H9 (cell line): ENCODE measurements around the gene S100A2. TPM values are rescaled to one million over a fixed set of nuclear protein-coding genes. Genes with fewer than 3 reads are reported as not detected.
"Not testable (repeated sequence)": the region's sequence is repeated elsewhere in the genome, so short reads cannot be mapped to it uniquely, and the experiment has no call there.

Experiments used
- DNase-seq: peaks from one replicate; pipeline ENCODE4 v3.0.0-alpha.2; 2017
- H2AFZ ChIP-seq: one replicate; pipeline ENCODE4 v1.6.1; 2013; ENCODE audit warnings: mild to moderate bottlenecking, low read length, control low read depth, moderate library complexity
- H2AK5ac ChIP-seq: 2 replicates; pipeline ENCODE4 v1.6.1; 2013; ENCODE audit warnings: low read length, control low read depth, mixed read lengths; ENCODE audit not compliant: insufficient read length
- H2BK120ac ChIP-seq: one replicate; pipeline ENCODE4 v1.6.1; 2013; ENCODE audit warnings: low read depth, mild to moderate bottlenecking, low read length, control low read depth, inconsistent platforms; ENCODE audit not compliant: poor library complexity, severe bottlenecking
- H2BK12ac ChIP-seq: 2 replicates; pipeline ENCODE4 v1.6.1; 2013; ENCODE audit warnings: low read length, control low read depth, mixed read lengths, low read depth; ENCODE audit not compliant: insufficient read length
- H2BK15ac ChIP-seq: 2 replicates; pipeline ENCODE4 v1.6.1; 2013; ENCODE audit warnings: low read depth, low read length, control low read depth
- H2BK20ac ChIP-seq: one replicate; pipeline ENCODE4 v1.6.1; 2013; ENCODE audit warnings: low read depth, mild to moderate bottlenecking, low read length, control low read depth, inconsistent platforms; ENCODE audit not compliant: poor library complexity, severe bottlenecking
- H2BK5ac ChIP-seq: 2 replicates; pipeline ENCODE4 v1.6.1; 2013; ENCODE audit warnings: low read length, control low read depth, mixed read lengths; ENCODE audit not compliant: insufficient read length
- H3K14ac ChIP-seq: 2 replicates; pipeline ENCODE4 v1.6.1; 2013; ENCODE audit warnings: low read length, control low read depth; ENCODE audit not compliant: insufficient read depth
- H3K18ac ChIP-seq: 2 replicates; pipeline ENCODE4 v1.6.1; 2013; ENCODE audit warnings: low read depth, mild to moderate bottlenecking, mixed read lengths, low read length, control low read depth; ENCODE audit not compliant: insufficient read length
- H3K23ac ChIP-seq: 2 replicates; pipeline ENCODE4 v1.6.1; 2013; ENCODE audit warnings: low read length, control low read depth, mixed read lengths, low read depth; ENCODE audit not compliant: insufficient read length
- H3K23me2 ChIP-seq: 2 replicates; pipeline ENCODE4 v1.6.1; 2013; ENCODE audit warnings: low read depth, mild to moderate bottlenecking, mixed read lengths, low read length, control low read depth; ENCODE audit not compliant: insufficient read length, poor library complexity, severe bottlenecking
- H3K27ac ChIP-seq: 2 replicates; pipeline ENCODE4 v1.5.1; 2013; ENCODE audit warnings: low read length, control low read depth, mixed read lengths, low read depth; ENCODE audit not compliant: insufficient read length
- H3K27me3 ChIP-seq: 2 replicates; pipeline ENCODE4 v1.6.1; 2013; ENCODE audit warnings: low read length, control low read depth, inconsistent platforms; ENCODE audit not compliant: insufficient read depth
- H3K4ac ChIP-seq: 2 replicates; pipeline ENCODE4 v1.6.1; 2013; ENCODE audit warnings: low read depth, mild to moderate bottlenecking, control low read depth, inconsistent platforms, low read length, moderate library complexity
- H3K4me1 ChIP-seq: 2 replicates; pipeline ENCODE4 v1.6.1; 2013; ENCODE audit warnings: low read length, control low read depth, inconsistent platforms; ENCODE audit not compliant: insufficient read depth
- H3K4me2 ChIP-seq: 2 replicates; pipeline ENCODE4 v1.6.1; 2013; ENCODE audit warnings: low read length, control low read depth, mixed read lengths; ENCODE audit not compliant: insufficient read length, insufficient read depth
- H3K56ac ChIP-seq: 2 replicates; pipeline ENCODE4 v1.6.1; 2013; ENCODE audit warnings: low read depth, mild to moderate bottlenecking, mixed read lengths, low read length, control low read depth; ENCODE audit not compliant: insufficient read length
- H3K79me1 ChIP-seq: 2 replicates; pipeline ENCODE4 v1.6.1; 2013; ENCODE audit warnings: low read depth, mild to moderate bottlenecking, moderate library complexity, low read length, control low read depth, inconsistent platforms; ENCODE audit not compliant: insufficient read depth, poor library complexity, severe bottlenecking
- H3K79me2 ChIP-seq: 2 replicates; pipeline ENCODE4 v1.6.1; 2013; ENCODE audit warnings: low read length, control low read depth, inconsistent platforms; ENCODE audit not compliant: insufficient read depth
- H3K9ac ChIP-seq: 2 replicates; pipeline ENCODE4 v1.6.1; 2013; ENCODE audit warnings: low read length, control low read depth, mixed read lengths; ENCODE audit not compliant: insufficient read length; ENCODE audit errors: extremely low read depth
- H3K9me3 ChIP-seq: one replicate; pipeline ENCODE4 v1.6.1; 2013; ENCODE audit warnings: low read depth, low read length, inconsistent platforms; ENCODE audit not compliant: control insufficient read depth
- H3T11ph ChIP-seq: one replicate; pipeline ENCODE4 v1.6.1; 2013; ENCODE audit warnings: mild to moderate bottlenecking, low read length, control low read depth, inconsistent platforms
- H4K20me1 ChIP-seq: one replicate; pipeline ENCODE4 v1.6.1; 2013; ENCODE audit not compliant: control insufficient read depth, insufficient read length, insufficient read depth
- H4K5ac ChIP-seq: 2 replicates; pipeline ENCODE4 v1.6.1; 2013; ENCODE audit warnings: low read depth, mild to moderate bottlenecking, mixed read lengths, low read length, control low read depth; ENCODE audit not compliant: insufficient read length
- H4K8ac ChIP-seq: replicated peaks from 2 replicates; pipeline ENCODE4 v1.6.1; 2013; ENCODE audit warnings: low read length, control low read depth, mixed read lengths, low read depth; ENCODE audit not compliant: insufficient read length
- H4K91ac ChIP-seq: 2 replicates; pipeline ENCODE4 v1.6.1; 2013; ENCODE audit warnings: low read depth, mild to moderate bottlenecking, moderate library complexity, mixed read lengths, low read length, control low read depth; ENCODE audit not compliant: insufficient read length
- H3K27ac Mint-ChIP-seq, 3 experiments: 2 replicates in 2 of 3; 3 replicates in 1 of 3; pipeline ENCODE4 v1.8.0; 2020 to 2021; ENCODE audit warnings: mixed read lengths in 3 of 3, mild to moderate bottlenecking in 1 of 3, moderate library complexity in 1 of 3
- H3K27me3 Mint-ChIP-seq: 2 replicates; pipeline ENCODE4 v1.8.0; 2021; ENCODE audit warnings: low read depth, mild to moderate bottlenecking, moderate library complexity, mixed read lengths
- H3K36me3 Mint-ChIP-seq, 3 experiments: 2 replicates in 2 of 3; 3 replicates in 1 of 3; pipeline ENCODE4 v1.8.0; 2020 to 2021; ENCODE audit warnings: low read depth in 3 of 3, mixed read lengths in 3 of 3; ENCODE audit not compliant: insufficient read depth in 1 of 3
- H3K4me1 Mint-ChIP-seq, 2 experiments: 2 replicates each; pipeline ENCODE4 v1.8.0; 2020; ENCODE audit warnings: mixed read lengths in 2 of 2
- H3K4me3 Mint-ChIP-seq, 2 experiments: 2 replicates in 1 of 2; 3 replicates in 1 of 2; pipeline ENCODE4 v1.8.0; 2020 to 2021; ENCODE audit warnings: mild to moderate bottlenecking in 2 of 2, mixed read lengths in 2 of 2, moderate library complexity in 1 of 2
- H3K9me3 Mint-ChIP-seq, 2 experiments: 2 replicates in 1 of 2; 3 replicates in 1 of 2; pipeline ENCODE4 v1.8.0; 2020; ENCODE audit warnings: mild to moderate bottlenecking in 2 of 2, mixed read lengths in 2 of 2, moderate library complexity in 1 of 2
- WGBS: extraction: QIAGEN DNeasy Blood & Tissue Kit; methylation state at CpG from one replicate; pipeline ENCODE4 v1.1.7; 2013; ENCODE audit warnings: missing lambda C conversion rate, low lambda C conversion rate, mixed read lengths; ENCODE audit not compliant: insufficient read length; ENCODE audit errors: extremely low coverage; 5-methylcytosine and 5-hydroxymethylcytosine counted together
- total RNA-seq: library from RNA; stranded (reverse); gene quantifications from 2 replicates; pipeline ENCODE4 v1.2.1, GENCODE V29; 2021

Gene S100A2
- total RNA-seq, 1 experiment from 2014 or later, result 0.57 TPM

- H2AK5ac ChIP-seq, result not testable (repeated sequence)
These were observed 17.2 kb upstream of the S100A2 start for GRCh38 chr1:153582836-153583235.

More at GRCh38 chr1:153582836-153583235, 17.2 kb upstream of the S100A2 start:
- H3K56ac ChIP-seq, H4K8ac ChIP-seq, H2BK20ac ChIP-seq, H3K4me1 ChIP-seq, H4K5ac ChIP-seq, H4K91ac ChIP-seq, H3K27ac ChIP-seq, H3K27ac Mint-ChIP-seq, H3K27me3 ChIP-seq, H2BK5ac ChIP-seq, H3K23me2 ChIP-seq, H4K20me1 ChIP-seq, H3K18ac ChIP-seq, H3K79me2 ChIP-seq, H2BK120ac ChIP-seq, H3K9me3 Mint-ChIP-seq, H3K14ac ChIP-seq, H3K79me1 ChIP-seq, H3K23ac ChIP-seq, H2AFZ ChIP-seq, H3K4ac ChIP-seq, H3K4me2 ChIP-seq, H2BK12ac ChIP-seq, H3K9me3 ChIP-seq, H3T11ph ChIP-seq, DNase-seq, H3K27me3 Mint-ChIP-seq, H3K9ac ChIP-seq, H3K4me3 Mint-ChIP-seq, H3K36me3 Mint-ChIP-seq, H2BK15ac ChIP-seq: not testable (repeated sequence)
- WGBS, result no CpG with 5 or more reads among the region's 34 CpGs
- H3K4me1 Mint-ChIP-seq, result peaks cover 19 to 27% of the 10 kb centered on the region in 2 experiments
